Measurements from ENCODE around the gene ICE1.

ICE1 gene

GRCh38 chr5:5378531-5378930 lies 43.9 kb upstream of the ICE1 start:
- DNase-seq (ENCODE audit: low read depth): no peak
- TF ChIP-seq CTCF (IDR thresholded peaks at IDR 0.05; ENCODE audit: insufficient read depth, low read depth, low read length, missing control alignments): no peak
- no peak overlapping the region for H3K4me3 ChIP-seq (ENCODE audit: low read length)

- no peak for TF ChIP-seq CTCF (IDR thresholded peaks at IDR 0.05; ENCODE audit: insufficient read depth, low read depth, low read length, missing control alignments)
- no peak overlapping the region for H3K4me3 ChIP-seq (ENCODE audit: low read length)
- no peak for DNase-seq (ENCODE audit: low read depth)
Observed at GRCh38 chr5:5380298-5380697, 42.2 kb upstream of the ICE1 start.

- no peak for DNase-seq (ENCODE audit: low read depth)
- no peak for TF ChIP-seq CTCF (IDR thresholded peaks at IDR 0.05; ENCODE audit: insufficient read depth, low read depth, low read length, missing control alignments)
- H3K4me3 ChIP-seq (ENCODE audit: low read length): no peak overlapping the region
Observed at GRCh38 chr5:5381310-5381913, 41.1 kb upstream of the ICE1 start.

- no peak overlapping the region for H3K4me3 ChIP-seq (ENCODE audit: low read length)
- no peak for TF ChIP-seq CTCF (IDR thresholded peaks at IDR 0.05; ENCODE audit: insufficient read depth, low read depth, low read length, missing control alignments)
- DNase-seq (ENCODE audit: low read depth): no peak
Observed at GRCh38 chr5:5383461-5383860, 39.0 kb upstream of the ICE1 start.

- TF ChIP-seq CTCF (IDR thresholded peaks at IDR 0.05; ENCODE audit: insufficient read depth, low read depth, low read length, missing control alignments): no peak
- no peak for DNase-seq (ENCODE audit: low read depth)
- H3K4me3 ChIP-seq (ENCODE audit: low read length): no peak overlapping the region
Observed at GRCh38 chr5:5384660-5385330, 37.7 kb upstream of the ICE1 start.

GRCh38 chr5:5385331-5385662 lies 37.2 kb upstream of the ICE1 start:
- H3K4me3 ChIP-seq (ENCODE audit: low read length): no peak overlapping the region
- DNase-seq (ENCODE audit: low read depth): no peak
- no peak for TF ChIP-seq CTCF (IDR thresholded peaks at IDR 0.05; ENCODE audit: insufficient read depth, low read depth, low read length, missing control alignments)

- no peak overlapping the region for H3K4me3 ChIP-seq (ENCODE audit: low read length)
- no peak for DNase-seq (ENCODE audit: low read depth)
- TF ChIP-seq CTCF (IDR thresholded peaks at IDR 0.05; ENCODE audit: insufficient read depth, low read depth, low read length, missing control alignments): no peak
Observed at GRCh38 chr5:5386329-5386728, 36.1 kb upstream of the ICE1 start.

Measured in epithelial cell of esophagus (primary cell).